Nephron (organoid): ENCODE results near the gene PIK3C3.

Source experiments
- H3K27ac Mint-ChIP-seq, 3 experiments: 2 replicates each; pipeline ENCODE4 v1.8.0; 2020; ENCODE audit warnings: mixed read lengths in 3 of 3, mild to moderate bottlenecking in 2 of 3, moderate library complexity in 1 of 3
- H3K27me3 Mint-ChIP-seq: 2 replicates; pipeline ENCODE4 v1.8.0; 2021; ENCODE audit warnings: low read depth, mild to moderate bottlenecking, moderate library complexity, mixed read lengths
- H3K36me3 Mint-ChIP-seq: 2 replicates; pipeline ENCODE4 v1.8.0; 2020; ENCODE audit warnings: low read depth, mixed read lengths
- H3K4me1 Mint-ChIP-seq: 2 replicates; pipeline ENCODE4 v1.8.0; 2020; ENCODE audit warnings: mixed read lengths
- H3K4me3 Mint-ChIP-seq, 3 experiments: 2 replicates each; pipeline ENCODE4 v1.8.0; 2020; ENCODE audit warnings: mild to moderate bottlenecking in 3 of 3, mixed read lengths in 3 of 3, moderate library complexity in 2 of 3
- H3K9me3 Mint-ChIP-seq: 2 replicates; pipeline ENCODE4 v1.8.0; 2020; ENCODE audit warnings: mixed read lengths
- TF ChIP-seq, protein P1 (sequence below), 3 experiments: fragments of 200-600 bp; sonication (generic); IDR thresholded peaks; one replicate each; pipeline ENCODE4 v1.5.0; 2021; ENCODE audit warnings: antibody characterized with exemption in 3 of 3; ENCODE audit not compliant: unreplicated experiment in 3 of 3

The PIK3C3 gene

DNA sequence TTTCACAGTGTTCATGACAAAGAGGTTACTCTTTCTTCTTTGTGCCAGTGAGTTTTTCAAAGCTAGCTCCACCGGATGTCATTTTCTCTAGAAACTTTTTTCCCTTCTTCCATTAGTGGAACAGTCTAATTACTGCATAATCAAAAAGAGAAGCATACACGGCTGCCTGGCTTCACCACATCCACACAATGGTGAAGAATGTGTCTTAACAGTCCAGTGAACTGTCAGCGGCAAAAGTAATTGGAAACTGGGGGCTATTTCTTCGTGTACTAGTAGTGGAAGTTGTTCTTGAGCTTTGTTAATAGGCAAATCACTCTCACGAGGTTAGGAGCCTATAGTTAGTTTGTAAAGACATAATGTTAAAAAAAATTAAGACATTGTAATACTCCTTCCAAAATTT, 32.9 kb upstream of the PIK3C3 start:
- Mint-ChIP-seq H3K27ac (peak overlapping the region in 1 of 3 experiments; percentile 26), H3K36me3 (no peaks in the 10 kb centered on the region), H3K4me3 (no peak overlapping the region), H3K9me3 (no peaks in the 10 kb centered on the region), H3K27me3 (no peaks in the 10 kb centered on the region), H3K4me1 (no peaks in the 10 kb centered on the region)
- TF ChIP-seq, protein P1, sequence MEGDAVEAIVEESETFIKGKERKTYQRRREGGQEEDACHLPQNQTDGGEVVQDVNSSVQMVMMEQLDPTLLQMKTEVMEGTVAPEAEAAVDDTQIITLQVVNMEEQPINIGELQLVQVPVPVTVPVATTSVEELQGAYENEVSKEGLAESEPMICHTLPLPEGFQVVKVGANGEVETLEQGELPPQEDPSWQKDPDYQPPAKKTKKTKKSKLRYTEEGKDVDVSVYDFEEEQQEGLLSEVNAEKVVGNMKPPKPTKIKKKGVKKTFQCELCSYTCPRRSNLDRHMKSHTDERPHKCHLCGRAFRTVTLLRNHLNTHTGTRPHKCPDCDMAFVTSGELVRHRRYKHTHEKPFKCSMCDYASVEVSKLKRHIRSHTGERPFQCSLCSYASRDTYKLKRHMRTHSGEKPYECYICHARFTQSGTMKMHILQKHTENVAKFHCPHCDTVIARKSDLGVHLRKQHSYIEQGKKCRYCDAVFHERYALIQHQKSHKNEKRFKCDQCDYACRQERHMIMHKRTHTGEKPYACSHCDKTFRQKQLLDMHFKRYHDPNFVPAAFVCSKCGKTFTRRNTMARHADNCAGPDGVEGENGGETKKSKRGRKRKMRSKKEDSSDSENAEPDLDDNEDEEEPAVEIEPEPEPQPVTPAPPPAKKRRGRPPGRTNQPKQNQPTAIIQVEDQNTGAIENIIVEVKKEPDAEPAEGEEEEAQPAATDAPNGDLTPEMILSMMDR (IDR thresholded peaks at IDR 0.05; ENCODE audit: unreplicated experiment in 3 of 3): no peak

DNA sequence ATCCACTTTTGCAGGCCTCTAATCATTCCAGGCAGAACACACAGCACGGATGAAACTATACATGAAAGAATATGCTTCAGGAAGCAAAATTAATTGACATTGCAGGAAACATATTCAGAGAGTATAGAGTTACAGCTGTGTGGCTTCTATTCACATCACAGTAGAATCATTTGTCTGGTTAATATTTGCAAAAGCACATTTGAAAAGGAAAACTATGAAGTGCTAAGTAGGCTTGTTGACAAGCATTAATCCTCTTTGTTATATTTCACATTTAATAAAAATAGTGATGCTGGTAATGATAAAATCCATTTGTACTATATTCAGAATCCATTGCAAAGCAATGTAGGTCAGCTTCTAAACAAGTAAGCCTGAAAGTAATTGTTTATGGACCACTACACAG, 32.2 kb upstream of the PIK3C3 start:
- no peak overlapping the region for H3K4me3 Mint-ChIP-seq
- no peaks in the 10 kb centered on the region for H3K9me3 Mint-ChIP-seq
- no peaks in the 10 kb centered on the region for H3K27me3 Mint-ChIP-seq
- no peaks in the 10 kb centered on the region for H3K4me1 Mint-ChIP-seq
- H3K36me3 Mint-ChIP-seq: no peaks in the 10 kb centered on the region
- H3K27ac Mint-ChIP-seq: no peak overlapping the region
- TF ChIP-seq, protein P1 (IDR thresholded peaks at IDR 0.05; ENCODE audit: unreplicated experiment in 3 of 3): no peak

DNA sequence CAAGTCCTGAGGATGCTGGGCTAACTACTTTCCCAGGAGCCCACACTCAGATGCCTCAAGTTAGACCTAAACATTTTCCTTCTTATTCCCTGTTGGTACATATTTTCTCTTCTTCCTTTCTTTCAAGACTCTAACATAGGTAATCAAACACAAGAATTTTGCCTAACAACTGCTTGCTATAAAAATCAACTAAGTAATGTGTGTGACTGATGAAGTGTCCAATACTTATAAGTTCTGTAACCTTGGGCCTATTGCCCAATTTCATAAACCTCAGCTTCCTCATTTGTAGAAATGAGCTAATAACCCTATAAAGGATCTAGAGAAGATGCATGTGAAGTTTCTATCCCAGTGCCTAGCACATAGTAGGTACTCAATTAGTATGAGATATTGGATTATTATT, 31.6 kb upstream of the PIK3C3 start:
- TF ChIP-seq, protein P1 (IDR thresholded peaks at IDR 0.05; ENCODE audit: unreplicated experiment in 3 of 3): no peak
- H3K4me1 Mint-ChIP-seq: no peaks in the 10 kb centered on the region
- H3K36me3 Mint-ChIP-seq: no peaks in the 10 kb centered on the region
- H3K27ac Mint-ChIP-seq: peak overlapping the region in 1 of 3 experiments; percentile 5
- no peaks in the 10 kb centered on the region for H3K27me3 Mint-ChIP-seq
- H3K4me3 Mint-ChIP-seq: no peak overlapping the region
- no peaks in the 10 kb centered on the region for H3K9me3 Mint-ChIP-seq

DNA sequence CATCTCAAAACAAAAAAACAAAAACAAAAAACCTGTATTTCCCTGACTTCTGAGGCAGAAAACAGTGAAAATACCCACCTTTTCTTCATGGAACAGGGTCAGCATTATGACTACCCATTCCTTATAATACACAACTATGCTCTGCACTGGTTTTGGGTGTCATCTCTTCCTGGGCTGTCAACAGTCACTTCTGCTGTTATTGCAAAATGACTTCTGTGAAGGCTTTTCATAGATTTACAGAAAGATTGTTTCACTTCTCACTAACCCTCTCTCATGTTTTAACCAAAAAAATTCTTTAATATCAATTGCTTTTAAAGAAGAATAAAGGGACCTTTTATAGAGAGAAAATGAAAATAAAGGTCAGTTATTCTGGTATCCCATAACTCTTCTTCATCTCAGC, 26.5 kb upstream of the PIK3C3 start:
- no peaks in the 10 kb centered on the region for H3K9me3 Mint-ChIP-seq
- H3K4me1 Mint-ChIP-seq: no peaks in the 10 kb centered on the region
- no peak overlapping the region for H3K4me3 Mint-ChIP-seq
- H3K36me3 Mint-ChIP-seq: no peaks in the 10 kb centered on the region
- no peaks in the 10 kb centered on the region for H3K27me3 Mint-ChIP-seq
- TF ChIP-seq, protein P1 (IDR thresholded peaks at IDR 0.05; ENCODE audit: unreplicated experiment in 3 of 3): no peak
- no peak overlapping the region for H3K27ac Mint-ChIP-seq

DNA sequence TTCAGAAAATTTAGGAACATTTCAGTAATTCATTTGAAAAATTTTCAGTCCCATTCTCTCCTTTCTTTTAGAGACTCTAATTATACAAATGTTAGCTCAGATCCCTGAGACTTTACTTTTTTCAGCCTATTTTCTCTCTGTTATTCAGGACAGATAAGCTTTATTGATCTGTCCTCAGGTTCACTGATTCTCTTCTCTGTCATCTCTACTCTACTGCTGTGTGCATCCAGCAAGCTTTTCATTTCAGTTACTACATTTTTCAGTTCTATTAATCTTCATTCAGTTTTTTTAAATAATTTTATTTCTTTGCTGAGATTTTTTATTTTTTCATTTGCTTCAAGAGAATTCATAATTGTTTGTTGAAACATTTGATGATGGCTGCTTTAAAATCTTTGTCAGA, 22.1 kb upstream of the PIK3C3 start:
- H3K4me3 Mint-ChIP-seq: no peak overlapping the region
- H3K27me3 Mint-ChIP-seq: no peaks in the 10 kb centered on the region
- no peaks in the 10 kb centered on the region for H3K9me3 Mint-ChIP-seq
- H3K36me3 Mint-ChIP-seq: no peaks in the 10 kb centered on the region
- no peak overlapping the region for H3K27ac Mint-ChIP-seq
- peaks cover 9% of the 10 kb centered on the region for H3K4me1 Mint-ChIP-seq
- TF ChIP-seq, protein P1 (IDR thresholded peaks at IDR 0.05; ENCODE audit: unreplicated experiment in 3 of 3): no peak

DNA sequence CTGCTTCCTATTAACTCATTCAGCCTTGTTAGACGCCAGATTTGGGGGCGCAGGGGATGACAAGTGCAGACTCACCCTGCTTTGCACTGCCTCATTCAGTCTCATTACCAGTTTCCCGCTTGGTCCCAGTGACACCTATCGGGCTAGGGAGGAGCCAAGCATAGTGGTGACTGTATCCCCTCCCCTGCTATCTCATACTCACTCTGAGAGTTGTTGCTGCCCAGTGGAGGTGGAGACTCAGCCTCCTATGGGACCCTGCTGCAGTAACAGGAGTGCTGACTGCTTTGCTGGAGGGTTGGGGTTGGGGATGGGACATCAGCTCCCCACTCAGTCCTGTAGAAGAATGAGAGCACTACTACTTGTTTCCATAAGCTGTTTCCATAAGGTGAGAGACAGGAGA, 21.3 kb upstream of the PIK3C3 start:
- H3K4me3 Mint-ChIP-seq: no peak overlapping the region
- TF ChIP-seq, protein P1 (IDR thresholded peaks at IDR 0.05; ENCODE audit: unreplicated experiment in 3 of 3): no peak
- H3K27ac Mint-ChIP-seq: no peak overlapping the region
- no peaks in the 10 kb centered on the region for H3K27me3 Mint-ChIP-seq
- peaks cover 9% of the 10 kb centered on the region for H3K4me1 Mint-ChIP-seq
- no peaks in the 10 kb centered on the region for H3K9me3 Mint-ChIP-seq
- no peaks in the 10 kb centered on the region for H3K36me3 Mint-ChIP-seq
